ENCODE results near the gene FAM53A.

DNA sequence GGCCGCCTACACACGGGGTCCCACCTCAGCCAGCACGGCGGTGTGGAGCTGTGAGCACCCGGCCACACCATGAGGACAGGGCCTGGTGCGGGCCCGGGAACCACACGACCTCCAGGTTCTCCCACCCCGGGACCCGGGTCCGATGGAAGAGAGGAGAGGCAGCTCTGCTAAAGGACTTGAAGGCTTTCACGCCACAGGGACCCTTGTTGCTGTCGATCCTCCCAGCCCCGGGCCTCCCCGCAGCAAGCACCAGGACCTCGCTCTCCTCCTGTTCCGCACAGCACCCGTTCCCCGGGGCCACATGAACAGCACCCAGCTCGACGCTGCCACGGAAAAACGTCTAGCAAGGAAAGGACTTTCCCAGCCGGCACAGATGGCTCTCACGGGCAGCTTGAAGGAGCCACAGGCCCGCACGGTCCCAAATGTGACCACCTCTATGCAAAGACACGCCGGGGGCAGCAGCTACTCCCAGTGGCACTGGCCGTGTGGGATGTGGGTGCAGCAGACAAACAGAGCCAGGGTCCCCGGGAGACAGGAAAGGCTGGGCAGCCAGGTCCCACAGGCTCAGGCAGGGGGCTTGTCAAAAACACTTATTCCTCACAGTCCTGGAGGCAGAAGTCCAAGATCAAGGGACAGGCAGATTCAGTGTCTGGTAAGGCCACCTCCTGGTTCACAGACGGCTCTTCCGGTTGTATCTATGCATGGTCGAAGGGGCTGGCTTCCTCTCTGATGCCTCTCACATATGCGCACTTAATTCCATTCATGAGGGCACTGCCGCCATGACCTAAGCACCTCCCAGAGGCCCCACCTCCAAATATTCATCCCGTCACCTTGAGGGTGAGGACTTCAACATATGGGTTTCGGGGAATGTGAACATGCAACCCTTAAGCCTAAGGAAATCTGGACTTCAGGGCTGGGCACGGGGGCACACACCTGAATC lies 24.7 kb downstream of the FAM53A start:
- TF ChIP-seq, protein P1, sequence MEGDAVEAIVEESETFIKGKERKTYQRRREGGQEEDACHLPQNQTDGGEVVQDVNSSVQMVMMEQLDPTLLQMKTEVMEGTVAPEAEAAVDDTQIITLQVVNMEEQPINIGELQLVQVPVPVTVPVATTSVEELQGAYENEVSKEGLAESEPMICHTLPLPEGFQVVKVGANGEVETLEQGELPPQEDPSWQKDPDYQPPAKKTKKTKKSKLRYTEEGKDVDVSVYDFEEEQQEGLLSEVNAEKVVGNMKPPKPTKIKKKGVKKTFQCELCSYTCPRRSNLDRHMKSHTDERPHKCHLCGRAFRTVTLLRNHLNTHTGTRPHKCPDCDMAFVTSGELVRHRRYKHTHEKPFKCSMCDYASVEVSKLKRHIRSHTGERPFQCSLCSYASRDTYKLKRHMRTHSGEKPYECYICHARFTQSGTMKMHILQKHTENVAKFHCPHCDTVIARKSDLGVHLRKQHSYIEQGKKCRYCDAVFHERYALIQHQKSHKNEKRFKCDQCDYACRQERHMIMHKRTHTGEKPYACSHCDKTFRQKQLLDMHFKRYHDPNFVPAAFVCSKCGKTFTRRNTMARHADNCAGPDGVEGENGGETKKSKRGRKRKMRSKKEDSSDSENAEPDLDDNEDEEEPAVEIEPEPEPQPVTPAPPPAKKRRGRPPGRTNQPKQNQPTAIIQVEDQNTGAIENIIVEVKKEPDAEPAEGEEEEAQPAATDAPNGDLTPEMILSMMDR (conservative IDR thresholded peaks at IDR 0.05; ENCODE audit: low read depth, low read length), result no peak
- no peak for TF ChIP-seq EZH2 (IDR thresholded peaks at IDR 0.05; ENCODE audit: borderline replicate concordance, low read depth, low read length, poor library complexity, severe bottlenecking)
